OCI-LY1 (cell line): ENCODE data around the gene RAPGEF4.

Source experiments
- EZH2 ChIP-seq: fragments of 200-600 bp; sonication (generic), shearing (Covaris generic); IDR thresholded peaks from 2 replicates; pipeline ENCODE4 v1.8.0; 2017; ENCODE audit warnings: borderline replicate concordance, mixed run types, mild to moderate bottlenecking, antibody characterized with exemption, low read length, moderate library complexity, mixed read lengths
- TF ChIP-seq, protein P1 (sequence below): fragments of 200-600 bp; sonication (generic), shearing (Covaris generic); IDR thresholded peaks from 2 replicates; pipeline ENCODE4 v1.5.1; 2017; ENCODE audit warnings: mild to moderate bottlenecking, antibody characterized with exemption, low read length, moderate library complexity, mixed read lengths

DNA sequence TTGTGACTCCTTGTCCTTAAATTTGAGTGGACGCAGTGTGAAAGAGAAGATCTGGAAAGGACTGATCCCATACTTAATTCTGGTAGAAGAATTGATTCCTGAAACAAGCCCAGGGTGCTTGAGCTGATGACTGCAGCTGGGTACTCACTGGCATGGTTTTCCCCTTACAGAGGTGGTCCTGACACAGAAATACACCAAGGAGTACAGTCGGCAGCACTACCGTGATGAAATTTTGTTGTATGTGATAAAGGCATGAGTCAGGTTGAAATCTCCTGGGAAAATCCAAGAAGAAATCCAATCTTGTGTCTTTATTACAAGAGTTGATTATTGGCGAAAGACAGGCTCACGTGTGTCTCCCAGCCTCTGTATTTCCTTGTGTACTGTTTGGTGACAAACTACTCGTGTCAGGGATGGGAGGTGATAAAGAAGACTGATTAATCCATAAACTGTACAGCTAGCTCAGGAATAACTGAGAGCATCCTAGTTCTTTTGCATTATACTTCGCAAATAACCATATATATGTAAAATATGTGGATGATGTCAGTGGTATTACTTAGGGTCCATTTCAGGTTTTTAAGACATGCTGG lies 76.6 kb downstream of the RAPGEF4 start:
- TF ChIP-seq EZH2: no peak
- TF ChIP-seq, protein P1, sequence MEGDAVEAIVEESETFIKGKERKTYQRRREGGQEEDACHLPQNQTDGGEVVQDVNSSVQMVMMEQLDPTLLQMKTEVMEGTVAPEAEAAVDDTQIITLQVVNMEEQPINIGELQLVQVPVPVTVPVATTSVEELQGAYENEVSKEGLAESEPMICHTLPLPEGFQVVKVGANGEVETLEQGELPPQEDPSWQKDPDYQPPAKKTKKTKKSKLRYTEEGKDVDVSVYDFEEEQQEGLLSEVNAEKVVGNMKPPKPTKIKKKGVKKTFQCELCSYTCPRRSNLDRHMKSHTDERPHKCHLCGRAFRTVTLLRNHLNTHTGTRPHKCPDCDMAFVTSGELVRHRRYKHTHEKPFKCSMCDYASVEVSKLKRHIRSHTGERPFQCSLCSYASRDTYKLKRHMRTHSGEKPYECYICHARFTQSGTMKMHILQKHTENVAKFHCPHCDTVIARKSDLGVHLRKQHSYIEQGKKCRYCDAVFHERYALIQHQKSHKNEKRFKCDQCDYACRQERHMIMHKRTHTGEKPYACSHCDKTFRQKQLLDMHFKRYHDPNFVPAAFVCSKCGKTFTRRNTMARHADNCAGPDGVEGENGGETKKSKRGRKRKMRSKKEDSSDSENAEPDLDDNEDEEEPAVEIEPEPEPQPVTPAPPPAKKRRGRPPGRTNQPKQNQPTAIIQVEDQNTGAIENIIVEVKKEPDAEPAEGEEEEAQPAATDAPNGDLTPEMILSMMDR: no peak
